ENCODE results near the gene DLGAP1.

- TF ChIP-seq CTCF (IDR thresholded peaks at IDR 0.05) (no peak), EP300 (IDR thresholded peaks at IDR 0.05) (no peak)
Observed at GRCh38 chr18:3924455-3924854, 530.7 kb downstream of the DLGAP1 start.
